Measurements from ENCODE around the gene CEP126. TPM values are rescaled to one million over a fixed set of nuclear protein-coding genes. Genes with fewer than 3 reads are reported as not detected.

Gene CEP126
- total and polyA plus RNA-seq, 2 of the 13 experiments (the other 11 are each of a cell fraction or from before 2014, with no cell fraction given) = 1.4 to 1.7 TPM

DNA sequence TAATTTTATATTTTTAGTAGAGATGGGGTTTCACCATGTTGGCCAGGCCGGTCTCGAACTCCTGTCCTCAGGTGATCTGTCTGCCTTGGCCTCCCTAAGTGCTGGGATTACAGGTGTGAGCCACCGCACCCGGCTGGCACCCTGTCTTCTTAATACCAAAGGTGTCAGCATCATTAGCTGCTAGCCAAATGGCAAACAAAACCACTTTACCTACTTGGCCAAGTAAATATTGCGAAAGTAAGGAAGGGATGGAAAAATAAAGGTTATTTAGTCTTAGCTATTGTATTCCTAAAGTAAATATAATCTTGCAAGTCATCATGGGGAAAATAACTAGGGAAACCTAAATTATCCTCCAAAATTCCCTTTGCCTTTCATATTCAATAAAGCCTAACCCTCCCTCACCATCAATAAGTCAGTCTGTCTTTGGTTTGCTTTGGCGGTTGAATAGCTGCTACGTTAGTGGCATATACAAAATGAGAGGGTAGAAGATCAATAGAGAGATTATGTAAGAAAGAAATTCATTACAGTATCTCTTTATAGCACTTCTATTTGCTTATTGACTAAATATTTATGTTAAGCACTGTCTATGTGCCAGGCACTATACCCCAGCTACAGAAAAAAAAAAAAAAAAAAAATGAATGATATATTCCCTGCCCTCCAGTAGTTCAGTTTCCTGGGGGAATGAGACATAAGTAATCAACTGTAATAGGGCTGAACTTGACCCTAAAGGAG, 92.2 kb downstream of the CEP126 start (continued):
- TF ChIP-seq, protein P1, sequence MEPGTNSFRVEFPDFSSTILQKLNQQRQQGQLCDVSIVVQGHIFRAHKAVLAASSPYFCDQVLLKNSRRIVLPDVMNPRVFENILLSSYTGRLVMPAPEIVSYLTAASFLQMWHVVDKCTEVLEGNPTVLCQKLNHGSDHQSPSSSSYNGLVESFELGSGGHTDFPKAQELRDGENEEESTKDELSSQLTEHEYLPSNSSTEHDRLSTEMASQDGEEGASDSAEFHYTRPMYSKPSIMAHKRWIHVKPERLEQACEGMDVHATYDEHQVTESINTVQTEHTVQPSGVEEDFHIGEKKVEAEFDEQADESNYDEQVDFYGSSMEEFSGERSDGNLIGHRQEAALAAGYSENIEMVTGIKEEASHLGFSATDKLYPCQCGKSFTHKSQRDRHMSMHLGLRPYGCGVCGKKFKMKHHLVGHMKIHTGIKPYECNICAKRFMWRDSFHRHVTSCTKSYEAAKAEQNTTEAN (CRISPR knock-in tag; conservative IDR thresholded peaks at IDR 0.05) = no peak
- TF ChIP-seq, protein P2, sequence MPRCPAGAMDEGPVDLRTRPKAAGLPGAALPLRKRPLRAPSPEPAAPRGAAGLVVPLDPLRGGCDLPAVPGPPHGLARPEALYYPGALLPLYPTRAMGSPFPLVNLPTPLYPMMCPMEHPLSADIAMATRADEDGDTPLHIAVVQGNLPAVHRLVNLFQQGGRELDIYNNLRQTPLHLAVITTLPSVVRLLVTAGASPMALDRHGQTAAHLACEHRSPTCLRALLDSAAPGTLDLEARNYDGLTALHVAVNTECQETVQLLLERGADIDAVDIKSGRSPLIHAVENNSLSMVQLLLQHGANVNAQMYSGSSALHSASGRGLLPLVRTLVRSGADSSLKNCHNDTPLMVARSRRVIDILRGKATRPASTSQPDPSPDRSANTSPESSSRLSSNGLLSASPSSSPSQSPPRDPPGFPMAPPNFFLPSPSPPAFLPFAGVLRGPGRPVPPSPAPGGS (CRISPR knock-in tag; IDR thresholded peaks at IDR 0.05) = no peak
- TF ChIP-seq, protein P3, sequence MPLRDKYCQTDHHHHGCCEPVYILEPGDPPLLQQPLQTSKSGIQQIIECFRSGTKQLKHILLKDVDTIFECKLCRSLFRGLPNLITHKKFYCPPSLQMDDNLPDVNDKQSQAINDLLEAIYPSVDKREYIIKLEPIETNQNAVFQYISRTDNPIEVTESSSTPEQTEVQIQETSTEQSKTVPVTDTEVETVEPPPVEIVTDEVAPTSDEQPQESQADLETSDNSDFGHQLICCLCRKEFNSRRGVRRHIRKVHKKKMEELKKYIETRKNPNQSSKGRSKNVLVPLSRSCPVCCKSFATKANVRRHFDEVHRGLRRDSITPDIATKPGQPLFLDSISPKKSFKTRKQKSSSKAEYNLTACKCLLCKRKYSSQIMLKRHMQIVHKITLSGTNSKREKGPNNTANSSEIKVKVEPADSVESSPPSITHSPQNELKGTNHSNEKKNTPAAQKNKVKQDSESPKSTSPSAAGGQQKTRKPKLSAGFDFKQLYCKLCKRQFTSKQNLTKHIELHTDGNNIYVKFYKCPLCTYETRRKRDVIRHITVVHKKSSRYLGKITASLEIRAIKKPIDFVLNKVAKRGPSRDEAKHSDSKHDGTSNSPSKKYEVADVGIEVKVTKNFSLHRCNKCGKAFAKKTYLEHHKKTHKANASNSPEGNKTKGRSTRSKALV (CRISPR knock-in tag; IDR thresholded peaks at IDR 0.05) = 0 out of 2 replicates have a peak, but pooled peaks have one; percentile 27
- TF ChIP-seq TEF (CRISPR knock-in tag; IDR thresholded peaks at IDR 0.05) (peak; percentile 54; the same call in 1 of the 2 replicates), NONO (IDR thresholded peaks at IDR 0.05) (no peak), NONO (CRISPR knock-in tag; conservative IDR thresholded peaks at IDR 0.05) (no peak), ZNF792 (CRISPR knock-in tag; IDR thresholded peaks at IDR 0.05) (0 out of 2 replicates have a peak, but pooled peaks have one; percentile 44), TSC22D2 (CRISPR knock-in tag; IDR thresholded peaks at IDR 0.05; ENCODE audit: borderline replicate concordance) (no peak), ARID2 (CRISPR knock-in tag; IDR thresholded peaks at IDR 0.05; ENCODE audit: borderline replicate concordance) (no peak), CEBPB (IDR thresholded peaks at IDR 0.05; ENCODE audit: borderline replicate concordance, low read depth, low read length) (peak; percentile 60), GFI1 (CRISPR knock-in tag; IDR thresholded peaks at IDR 0.05; ENCODE audit: borderline replicate concordance) (peak; percentile 49; the same call in 1 of the 2 replicates), MED1 (CRISPR knock-in tag; IDR thresholded peaks at IDR 0.05) (peak; percentile 60), TCF7 (IDR thresholded peaks at IDR 0.05; ENCODE audit: low read depth) (peak; percentile 75), SRSF9 (IDR thresholded peaks at IDR 0.05; ENCODE audit: borderline replicate concordance, insufficient read depth, low read depth, low read length, poor library complexity, severe bottlenecking) (no peak), POGZ (CRISPR knock-in tag; IDR thresholded peaks at IDR 0.05) (peak; percentile 67), KMT2B (CRISPR knock-in tag; IDR thresholded peaks at IDR 0.05) (peak; percentile 18; the same call in 1 of the 2 replicates), ZNF441 (CRISPR knock-in tag; IDR thresholded peaks at IDR 0.05; ENCODE audit: borderline replicate concordance) (no peak), ZNF614 (CRISPR knock-in tag; IDR thresholded peaks at IDR 0.05; ENCODE audit: borderline replicate concordance) (peak; percentile 84), FOXO1 (CRISPR knock-in tag; IDR thresholded peaks at IDR 0.05) (peak; percentile 70; the same call in 1 of the 2 replicates), ERF (CRISPR knock-in tag; IDR thresholded peaks at IDR 0.05) (peak; percentile 55)
- TF ChIP-seq, protein P4, sequence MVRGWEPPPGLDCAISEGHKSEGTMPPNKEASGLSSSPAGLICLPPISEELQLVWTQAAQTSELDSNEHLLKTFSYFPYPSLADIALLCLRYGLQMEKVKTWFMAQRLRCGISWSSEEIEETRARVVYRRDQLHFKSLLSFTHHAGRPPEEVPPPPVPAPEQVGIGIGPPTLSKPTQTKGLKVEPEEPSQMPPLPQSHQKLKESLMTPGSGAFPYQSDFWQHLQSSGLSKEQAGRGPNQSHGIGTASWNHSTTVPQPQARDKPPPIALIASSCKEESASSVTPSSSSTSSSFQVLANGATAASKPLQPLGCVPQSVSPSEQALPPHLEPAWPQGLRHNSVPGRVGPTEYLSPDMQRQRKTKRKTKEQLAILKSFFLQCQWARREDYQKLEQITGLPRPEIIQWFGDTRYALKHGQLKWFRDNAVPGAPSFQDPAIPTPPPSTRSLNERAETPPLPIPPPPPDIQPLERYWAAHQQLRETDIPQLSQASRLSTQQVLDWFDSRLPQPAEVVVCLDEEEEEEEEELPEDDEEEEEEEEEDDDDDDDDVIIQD (CRISPR knock-in tag; IDR thresholded peaks at IDR 0.05; ENCODE audit: low read depth) = peak; percentile 72; the same call in 1 of the 2 replicates
- TF ChIP-seq, protein P5, sequence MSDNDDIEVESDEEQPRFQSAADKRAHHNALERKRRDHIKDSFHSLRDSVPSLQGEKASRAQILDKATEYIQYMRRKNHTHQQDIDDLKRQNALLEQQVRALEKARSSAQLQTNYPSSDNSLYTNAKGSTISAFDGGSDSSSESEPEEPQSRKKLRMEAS (IDR thresholded peaks at IDR 0.05) = 0 out of 2 replicates have a peak, but pooled peaks have one; percentile 20

Data from HepG2 (cell line).